GM08714 (cell line): ENCODE results near the gene SLC22A6.

Experiments used
- H3K4me3 ChIP-seq: fragments of 200-500 bp; sonication (Bioruptor generic); 2 replicates; pipeline ENCODE4 v1.5.1; 2014; ENCODE audit warnings: mild to moderate bottlenecking, low read length, inconsistent platforms
- ZNF274 ChIP-seq: IDR thresholded peaks from 2 replicates; pipeline ENCODE4 v1.6.1; 2012; ENCODE audit warnings: mild to moderate bottlenecking, low read depth, low read length

Gene SLC22A6

GRCh38 chr11:63010934-63011439 lies 26.2 kb upstream of the SLC22A6 start:
- H3K4me3 ChIP-seq: no peak overlapping the region
- TF ChIP-seq ZNF274: no peak

DNA sequence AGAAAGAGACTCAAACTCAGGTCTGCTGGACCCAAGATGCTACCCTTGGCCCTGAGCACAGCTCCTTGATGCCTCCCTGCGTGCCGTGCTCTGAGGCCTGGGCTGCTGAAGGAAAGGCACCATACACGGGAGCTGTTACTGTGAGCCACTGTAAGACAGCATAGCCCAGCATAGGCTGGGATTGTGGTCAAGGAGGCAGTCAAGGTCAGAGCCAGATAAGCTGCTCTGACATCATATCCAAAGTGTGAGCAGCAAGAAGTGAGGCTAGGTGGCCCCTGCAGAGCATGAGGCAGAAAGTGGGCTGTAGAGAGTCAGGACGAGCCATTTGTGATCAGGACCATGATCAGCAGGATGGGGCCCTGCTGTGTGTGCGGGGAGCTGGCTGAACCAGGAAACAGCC lies 23.2 kb upstream of the SLC22A6 start:
- TF ChIP-seq ZNF274: no peak
- no peak overlapping the region for H3K4me3 ChIP-seq

DNA sequence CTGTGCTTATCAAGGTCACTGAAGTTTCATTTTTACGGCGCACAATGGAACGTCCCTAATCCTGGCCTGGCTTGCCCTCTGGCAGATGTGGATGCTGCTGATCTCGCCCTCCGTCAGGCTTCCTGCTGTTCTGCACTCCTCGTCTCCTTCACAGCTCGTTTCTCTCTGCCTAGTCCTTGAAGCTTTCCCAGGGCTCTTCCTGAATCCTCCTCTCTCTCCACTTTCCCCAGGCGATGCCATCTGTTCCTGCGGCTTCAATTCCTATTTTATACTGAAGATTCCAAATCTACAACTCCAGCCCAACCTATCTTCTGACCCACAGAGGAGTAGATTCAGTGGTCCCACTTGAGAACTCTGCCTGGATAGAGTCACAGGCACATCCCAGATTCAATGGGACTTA lies 16.7 kb upstream of the SLC22A6 start:
- TF ChIP-seq ZNF274: no peak
- H3K4me3 ChIP-seq: no peak overlapping the region

DNA sequence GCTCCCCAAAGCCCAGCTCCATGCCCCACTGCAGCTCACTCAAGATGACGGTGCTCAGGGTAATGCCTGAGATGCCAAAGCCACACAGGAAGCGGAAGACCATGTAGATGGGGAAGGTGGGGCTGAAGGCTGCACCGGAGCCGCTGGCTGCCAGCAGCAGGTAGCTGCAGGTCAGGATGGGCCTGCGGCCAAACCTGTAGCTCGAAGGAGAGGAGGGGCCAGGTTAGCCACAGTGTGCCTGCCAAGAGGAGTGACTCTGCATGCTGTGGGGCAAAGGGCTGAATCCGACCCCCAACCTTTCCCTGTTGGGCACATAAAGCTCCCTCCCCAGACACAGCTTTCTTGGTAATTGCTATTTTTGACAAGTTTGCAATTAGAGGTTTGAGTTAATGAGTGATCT lies 14.9 kb upstream of the SLC22A6 start:
- TF ChIP-seq ZNF274: no peak
- no peak overlapping the region for H3K4me3 ChIP-seq

DNA sequence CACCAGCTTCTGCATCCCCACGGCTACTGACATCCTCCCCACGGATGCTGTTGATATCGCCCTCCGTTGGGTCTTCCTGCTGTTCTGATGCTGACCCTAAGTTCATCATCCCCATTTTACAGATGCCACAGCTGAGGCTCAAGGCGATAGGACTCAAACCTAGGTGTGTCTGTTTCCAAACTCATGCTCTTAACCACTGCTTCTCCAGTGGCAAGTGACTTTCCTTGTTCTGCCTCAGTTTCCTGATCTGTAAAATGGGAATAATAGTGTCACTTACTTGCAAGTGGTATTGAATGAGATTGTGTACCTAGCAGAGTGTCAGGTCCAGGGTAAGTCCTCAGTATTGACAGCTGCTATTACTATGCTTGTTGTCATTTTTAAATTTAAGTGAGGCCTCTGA lies 14.4 kb upstream of the SLC22A6 start:
- TF ChIP-seq ZNF274: no peak
- H3K4me3 ChIP-seq: no peak overlapping the region

- TF ChIP-seq ZNF274: no peak
- H3K4me3 ChIP-seq: no peak overlapping the region
These were observed 11.5 kb upstream of the SLC22A6 start for GRCh38 chr11:62996271-62996670.

DNA sequence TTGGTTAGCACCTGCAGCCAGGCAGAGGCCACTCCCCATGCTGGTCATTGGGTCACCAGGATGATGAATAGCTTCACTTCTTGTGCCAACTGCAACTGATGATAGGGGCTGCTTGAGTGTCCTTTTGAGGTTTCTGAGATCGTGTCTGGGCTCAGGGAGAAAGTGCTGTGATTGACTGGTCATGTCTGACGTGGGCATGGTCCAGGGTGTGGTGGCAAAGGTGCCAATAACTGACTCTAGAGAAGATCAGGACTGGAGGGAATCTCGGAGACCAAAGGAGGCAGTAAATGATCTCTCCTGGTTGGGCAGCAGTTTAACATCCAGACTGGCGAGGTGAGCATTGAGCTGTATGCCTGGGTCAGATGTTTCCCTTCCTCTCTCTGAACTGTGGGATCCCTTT lies 10.0 kb upstream of the SLC22A6 start:
- TF ChIP-seq ZNF274: no peak

DNA sequence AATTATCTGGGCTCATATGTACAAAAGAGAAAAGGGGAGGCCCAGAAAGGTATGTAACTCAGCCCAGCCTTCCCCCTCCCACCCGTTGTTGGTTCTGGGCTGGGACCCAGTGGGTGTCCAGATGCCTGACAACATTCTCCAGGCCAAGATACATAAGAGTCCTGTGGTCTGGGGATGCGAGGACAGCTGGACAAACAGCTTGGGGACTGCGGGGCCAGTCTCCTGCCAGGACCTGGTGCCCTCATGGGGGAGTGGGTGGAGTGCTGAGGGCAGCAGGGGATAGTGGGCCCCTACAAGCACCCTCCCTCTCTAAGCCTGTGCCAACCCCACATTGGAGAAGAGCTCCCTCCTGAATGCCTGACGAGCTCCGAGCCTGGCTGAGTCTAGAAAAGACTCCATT lies 3.5 kb upstream of the SLC22A6 start:
- no peak overlapping the region for H3K4me3 ChIP-seq
- no peak for TF ChIP-seq ZNF274

More for the DNA sequence above, 10.0 kb upstream of the SLC22A6 start:
- H3K4me3 ChIP-seq: no peak overlapping the region

- TF ChIP-seq ZNF274: no peak
- no peak overlapping the region for H3K4me3 ChIP-seq
These were observed 429 bp upstream of the SLC22A6 start for GRCh38 chr11:62985041-62985750.

DNA sequence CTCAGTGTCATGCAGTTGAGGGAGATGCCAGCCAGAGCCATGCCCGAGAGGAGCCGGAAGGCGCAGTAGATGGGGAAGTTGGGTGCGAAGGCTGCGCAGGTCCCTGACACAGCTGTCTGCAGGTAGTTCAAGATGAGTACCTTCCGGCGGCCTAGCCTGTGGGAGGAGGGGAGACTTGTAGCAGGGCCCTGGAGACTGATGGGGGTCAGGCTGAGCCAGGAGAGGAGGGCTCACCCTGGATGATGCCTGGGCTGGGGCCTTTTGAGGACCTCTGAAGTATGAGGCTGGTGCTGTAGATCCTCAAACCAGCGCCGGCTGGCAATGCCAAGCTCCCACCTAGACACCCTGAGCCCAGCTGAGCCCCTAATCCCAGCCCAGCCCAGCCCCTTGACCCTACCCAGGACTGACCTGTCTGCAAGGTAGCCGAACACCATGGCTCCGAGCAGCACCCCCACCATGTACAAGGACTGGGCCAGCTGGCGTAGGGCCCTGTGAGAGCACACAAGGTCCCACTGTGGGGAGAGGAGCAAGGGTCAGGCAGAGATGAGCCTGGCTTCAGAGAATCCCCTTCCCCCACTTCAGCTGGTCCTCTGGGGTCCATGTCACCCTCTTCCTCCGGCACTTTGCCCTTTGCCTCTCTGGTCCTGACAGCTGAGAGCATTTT lies 1.1 kb downstream of the SLC22A6 start:
- no peak for TF ChIP-seq ZNF274
- no peak overlapping the region for H3K4me3 ChIP-seq

- no peak overlapping the region for H3K4me3 ChIP-seq
- no peak for TF ChIP-seq ZNF274
These were observed 3.0 kb downstream of the SLC22A6 start for GRCh38 chr11:62981743-62982142.

GRCh38 chr11:62980133-62980760 lies 4.5 kb downstream of the SLC22A6 start:
- H3K4me3 ChIP-seq: no peak overlapping the region
- TF ChIP-seq ZNF274: no peak

DNA sequence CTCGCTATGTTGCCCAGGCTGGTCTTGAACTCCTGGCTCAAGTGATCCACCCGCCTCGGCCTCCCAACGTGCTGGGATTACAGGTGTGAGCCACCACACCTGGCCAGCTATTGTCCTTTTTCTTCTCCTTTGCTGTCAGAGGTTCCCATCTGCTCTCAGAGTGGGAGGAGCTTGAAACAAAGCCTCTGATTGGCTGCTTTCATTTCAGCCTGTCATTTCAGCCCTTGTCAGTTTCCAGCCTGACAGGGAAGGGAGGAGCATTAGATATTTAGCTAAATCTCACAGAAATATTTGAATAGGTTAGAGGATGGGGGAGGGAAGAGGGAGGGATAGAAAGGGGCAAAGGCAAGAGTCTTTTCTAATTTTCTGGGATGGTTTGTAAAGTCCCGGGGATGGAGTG lies 8.7 kb downstream of the SLC22A6 start:
- TF ChIP-seq ZNF274: no peak

GRCh38 chr11:62974848-62975522 lies 9.8 kb downstream of the SLC22A6 start:
- H3K4me3 ChIP-seq: no peak overlapping the region
- no peak for TF ChIP-seq ZNF274

More for the DNA sequence above, 8.7 kb downstream of the SLC22A6 start:
- no peak overlapping the region for H3K4me3 ChIP-seq
